ENCODE data around the gene ZCCHC14. TPM values are rescaled to one million over a fixed set of nuclear protein-coding genes. Genes with fewer than 3 reads are reported as not detected.

ZCCHC14 gene
- total and polyA plus RNA-seq, 2 of the 13 experiments (the other 11 are each of a cell fraction or from before 2014, with no cell fraction given), result 12.4 to 12.5 TPM

DNA sequence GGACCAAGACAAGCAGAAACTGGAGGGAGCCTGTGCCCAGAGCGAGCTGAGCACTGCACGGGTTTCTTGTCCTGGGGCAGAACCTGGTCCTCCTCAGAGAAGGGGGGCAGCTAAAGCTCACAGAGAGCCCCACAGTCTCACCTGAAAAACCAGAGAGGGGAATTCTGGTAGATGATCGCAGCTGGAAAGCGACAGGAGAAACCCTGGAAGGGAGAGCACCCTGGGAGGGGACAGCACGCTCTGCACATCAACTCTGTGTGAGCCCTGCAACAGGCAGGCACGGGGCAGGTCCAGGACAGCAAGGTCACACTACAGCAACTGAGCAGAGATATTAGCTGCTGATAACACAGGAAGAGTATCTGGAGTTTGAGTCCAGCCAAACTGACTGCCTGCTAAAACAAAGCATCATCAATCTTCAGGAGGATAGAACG, 18.2 kb downstream of the ZCCHC14 start (continued):
- TF ChIP-seq SP5 (CRISPR knock-in tag; IDR thresholded peaks at IDR 0.05; ENCODE audit: borderline replicate concordance, low read depth) (no peak), ZNF3 (CRISPR knock-in tag; IDR thresholded peaks at IDR 0.05) (peak; percentile 65; the same call in 1 of the 2 replicates), NFE2L2 (IDR thresholded peaks at IDR 0.05; ENCODE audit: low read length) (no peak), BHLHE40 (IDR thresholded peaks at IDR 0.05; ENCODE audit: low read length) (0 out of 2 replicates have a peak, but pooled peaks have one; percentile 14), TBL1XR1 (IDR thresholded peaks at IDR 0.05; ENCODE audit: borderline replicate concordance, low read length, partially characterized antibody) (no peak), RXRB (CRISPR knock-in tag; IDR thresholded peaks at IDR 0.05; ENCODE audit: borderline replicate concordance) (peak; percentile 53; the same call in 1 of the 2 replicates), SOX13 (IDR thresholded peaks at IDR 0.05) (no peak), SOX13 (CRISPR knock-in tag; conservative IDR thresholded peaks at IDR 0.05 in 1 of 2, IDR thresholded peaks at IDR 0.05 in 1 of 2) (peak in 1 of 2 experiments; percentile 69; a peak in 2 of 4 replicates), CC2D1A (CRISPR knock-in tag; IDR thresholded peaks at IDR 0.05) (no peak), ZNF614 (CRISPR knock-in tag; IDR thresholded peaks at IDR 0.05; ENCODE audit: borderline replicate concordance) (peak; percentile 72; the same call in 1 of the 2 replicates), ZBTB42 (CRISPR knock-in tag; IDR thresholded peaks at IDR 0.05) (no peak), ZSCAN12 (CRISPR knock-in tag; IDR thresholded peaks at IDR 0.05) (no peak), SAP130 (CRISPR knock-in tag; IDR thresholded peaks at IDR 0.05; ENCODE audit: low read depth) (peak; percentile 88), ZNF331 (CRISPR knock-in tag; IDR thresholded peaks at IDR 0.05) (peak; percentile 37; the same call in 1 of the 2 replicates), REPIN1 (CRISPR knock-in tag; IDR thresholded peaks at IDR 0.05; ENCODE audit: borderline replicate concordance, low read depth) (no peak), ZNF558 (CRISPR knock-in tag; IDR thresholded peaks at IDR 0.05; ENCODE audit: borderline replicate concordance) (no peak), ZNF292 (CRISPR knock-in tag; IDR thresholded peaks at IDR 0.05; ENCODE audit: borderline replicate concordance, low read depth) (peak; percentile 94; the same call in 1 of the 2 replicates), CREB1 (IDR thresholded peaks at IDR 0.05) (no peak), CREB1 (CRISPR knock-in tag; IDR thresholded peaks at IDR 0.05) (no peak), RXRA (CRISPR knock-in tag; IDR thresholded peaks at IDR 0.05) (peak; percentile 34; the same call in 1 of the 2 replicates), SPEN (CRISPR knock-in tag; IDR thresholded peaks at IDR 0.05; ENCODE audit: low read depth) (peak; percentile 40; the same call in 1 of the 2 replicates), ZNF121 (CRISPR knock-in tag; IDR thresholded peaks at IDR 0.05) (peak; percentile 94), KMT2A (CRISPR knock-in tag; IDR thresholded peaks at IDR 0.05) (peak; percentile 85; the same call in 1 of the 2 replicates), ZNF850 (CRISPR knock-in tag; conservative IDR thresholded peaks at IDR 0.05) (no peak), REXO4 (CRISPR knock-in tag; IDR thresholded peaks at IDR 0.05; ENCODE audit: borderline replicate concordance) (no peak), YY1 (IDR thresholded peaks at IDR 0.05; ENCODE audit: insufficient read depth, insufficient replicate concordance, low read depth, low read length) (no peak)
- TF ChIP-seq, protein P1, sequence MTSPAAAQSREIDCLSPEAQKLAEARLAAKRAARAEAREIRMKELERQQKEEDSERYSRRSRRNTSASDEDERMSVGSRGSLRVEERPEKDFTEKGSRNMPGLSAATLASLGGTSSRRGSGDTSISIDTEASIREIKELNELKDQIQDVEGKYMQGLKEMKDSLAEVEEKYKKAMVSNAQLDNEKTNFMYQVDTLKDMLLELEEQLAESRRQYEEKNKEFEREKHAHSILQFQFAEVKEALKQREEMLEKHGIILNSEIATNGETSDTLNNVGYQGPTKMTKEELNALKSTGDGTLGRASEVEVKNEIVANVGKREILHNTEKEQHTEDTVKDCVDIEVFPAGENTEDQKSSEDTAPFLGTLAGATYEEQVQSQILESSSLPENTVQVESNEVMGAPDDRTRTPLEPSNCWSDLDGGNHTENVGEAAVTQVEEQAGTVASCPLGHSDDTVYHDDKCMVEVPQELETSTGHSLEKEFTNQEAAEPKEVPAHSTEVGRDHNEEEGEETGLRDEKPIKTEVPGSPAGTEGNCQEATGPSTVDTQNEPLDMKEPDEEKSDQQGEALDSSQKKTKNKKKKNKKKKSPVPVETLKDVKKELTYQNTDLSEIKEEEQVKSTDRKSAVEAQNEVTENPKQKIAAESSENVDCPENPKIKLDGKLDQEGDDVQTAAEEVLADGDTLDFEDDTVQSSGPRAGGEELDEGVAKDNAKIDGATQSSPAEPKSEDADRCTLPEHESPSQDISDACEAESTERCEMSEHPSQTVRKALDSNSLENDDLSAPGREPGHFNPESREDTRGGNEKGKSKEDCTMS (CRISPR knock-in tag; conservative IDR thresholded peaks at IDR 0.05), result no peak
- TF ChIP-seq, protein P2, sequence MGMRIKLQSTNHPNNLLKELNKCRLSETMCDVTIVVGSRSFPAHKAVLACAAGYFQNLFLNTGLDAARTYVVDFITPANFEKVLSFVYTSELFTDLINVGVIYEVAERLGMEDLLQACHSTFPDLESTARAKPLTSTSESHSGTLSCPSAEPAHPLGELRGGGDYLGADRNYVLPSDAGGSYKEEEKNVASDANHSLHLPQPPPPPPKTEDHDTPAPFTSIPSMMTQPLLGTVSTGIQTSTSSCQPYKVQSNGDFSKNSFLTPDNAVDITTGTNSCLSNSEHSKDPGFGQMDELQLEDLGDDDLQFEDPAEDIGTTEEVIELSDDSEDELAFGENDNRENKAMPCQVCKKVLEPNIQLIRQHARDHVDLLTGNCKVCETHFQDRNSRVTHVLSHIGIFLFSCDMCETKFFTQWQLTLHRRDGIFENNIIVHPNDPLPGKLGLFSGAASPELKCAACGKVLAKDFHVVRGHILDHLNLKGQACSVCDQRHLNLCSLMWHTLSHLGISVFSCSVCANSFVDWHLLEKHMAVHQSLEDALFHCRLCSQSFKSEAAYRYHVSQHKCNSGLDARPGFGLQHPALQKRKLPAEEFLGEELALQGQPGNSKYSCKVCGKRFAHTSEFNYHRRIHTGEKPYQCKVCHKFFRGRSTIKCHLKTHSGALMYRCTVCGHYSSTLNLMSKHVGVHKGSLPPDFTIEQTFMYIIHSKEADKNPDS (CRISPR knock-in tag; IDR thresholded peaks at IDR 0.05), result 0 out of 2 replicates have a peak, but pooled peaks have one; percentile 35

Measured in HepG2 (cell line).